HG02763 (cell line): ENCODE data around the gene ARMC10.
"Not testable (repeated sequence)": the region's sequence is repeated elsewhere in the genome, so short reads cannot be mapped to it uniquely, and the experiment has no call there.

Experiments used
- ATAC-seq: cut with Tn5 transposase; IDR thresholded peaks from one replicate; pipeline ENCODE4 v1.9.1; 2021; ENCODE audit warnings: mild to moderate bottlenecking, moderate library complexity; ENCODE audit not compliant: unreplicated experiment

The ARMC10 gene

DNA sequence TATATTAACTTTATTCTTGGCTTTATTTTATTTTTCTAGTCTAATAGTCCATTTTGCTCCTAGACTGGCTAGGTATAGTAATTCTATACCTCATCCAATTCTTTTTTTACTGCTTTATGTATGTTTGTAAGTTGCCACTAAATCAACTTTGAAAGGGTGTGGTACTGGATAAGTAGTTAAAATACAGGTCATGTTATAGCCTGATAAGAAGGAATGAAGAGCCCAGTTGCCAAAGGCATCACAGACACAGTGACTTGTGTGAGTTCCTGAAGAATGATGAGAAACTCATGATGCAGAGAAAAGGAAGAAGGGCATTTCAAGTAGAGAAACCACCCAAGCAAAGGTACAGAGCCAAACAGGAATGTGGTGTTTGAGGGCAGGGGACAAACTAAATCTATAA lies 46.7 kb downstream of the ARMC10 start:
- no peak for ATAC-seq

- ATAC-seq: no peak
Measured at GRCh38 chr7:103123529-103123928, 48.6 kb downstream of the ARMC10 start.

- ATAC-seq: no peak
Measured at GRCh38 chr7:103124429-103124979, 49.6 kb downstream of the ARMC10 start.

DNA sequence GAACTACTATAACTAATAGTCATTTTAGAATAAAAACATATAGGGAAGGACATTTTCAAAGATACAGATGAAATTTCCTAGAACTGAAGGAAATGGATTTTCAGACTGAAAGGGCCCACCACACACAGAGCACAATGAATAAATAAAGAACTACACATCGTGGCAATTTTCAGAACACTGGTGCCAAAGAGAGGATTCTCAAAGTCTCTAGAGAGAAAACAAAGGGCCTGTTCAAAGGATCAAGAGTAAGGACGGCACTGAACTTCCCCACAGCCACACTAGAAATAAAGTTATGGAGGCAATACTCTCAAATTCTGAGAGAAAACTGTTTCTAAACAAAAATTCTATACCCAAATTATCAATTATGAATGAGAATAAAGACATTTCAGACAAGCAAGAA lies 52.1 kb downstream of the ARMC10 start:
- ATAC-seq: no peak

DNA sequence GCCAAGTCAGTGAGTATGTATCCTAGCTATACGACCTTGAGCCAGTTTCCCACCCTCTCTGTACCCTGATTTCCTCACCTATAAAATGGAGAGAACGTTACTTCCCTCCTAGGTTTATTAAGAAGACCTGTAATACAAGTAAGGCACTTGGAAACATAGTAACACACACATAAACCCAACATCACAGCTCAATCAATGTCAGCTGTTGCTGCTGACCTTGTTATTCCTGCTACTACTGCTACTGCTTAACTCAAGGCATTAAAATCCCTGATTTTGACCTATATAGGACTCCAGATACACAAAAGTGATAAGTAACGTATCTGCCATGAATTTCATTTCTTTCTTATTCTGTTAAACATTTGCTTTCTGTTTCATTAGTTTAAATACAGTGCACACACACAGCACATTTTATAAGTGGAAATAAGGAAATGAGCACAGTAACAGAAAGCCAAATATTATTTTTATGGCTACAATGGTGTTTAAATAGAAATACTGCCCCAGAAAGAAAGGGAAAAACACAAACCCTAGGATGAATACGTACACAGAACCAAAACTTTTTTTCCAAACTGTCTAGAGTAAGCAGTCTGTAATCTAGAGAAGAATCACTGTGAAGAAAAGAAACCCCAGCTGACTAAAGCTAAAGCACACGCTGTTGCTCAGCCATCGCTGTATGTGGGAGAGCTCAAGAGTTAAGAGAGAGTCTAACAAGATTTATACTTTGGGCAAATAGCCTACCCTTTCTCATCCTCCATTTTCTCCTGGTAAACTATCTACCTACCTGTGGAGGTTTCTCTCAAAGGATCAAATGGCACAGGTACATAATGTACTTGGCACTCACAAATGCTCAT lies 55.0 kb downstream of the ARMC10 start:
- ATAC-seq: no peak

- no peak for ATAC-seq
Measured at GRCh38 chr7:103130901-103131624, 56.1 kb downstream of the ARMC10 start.

DNA sequence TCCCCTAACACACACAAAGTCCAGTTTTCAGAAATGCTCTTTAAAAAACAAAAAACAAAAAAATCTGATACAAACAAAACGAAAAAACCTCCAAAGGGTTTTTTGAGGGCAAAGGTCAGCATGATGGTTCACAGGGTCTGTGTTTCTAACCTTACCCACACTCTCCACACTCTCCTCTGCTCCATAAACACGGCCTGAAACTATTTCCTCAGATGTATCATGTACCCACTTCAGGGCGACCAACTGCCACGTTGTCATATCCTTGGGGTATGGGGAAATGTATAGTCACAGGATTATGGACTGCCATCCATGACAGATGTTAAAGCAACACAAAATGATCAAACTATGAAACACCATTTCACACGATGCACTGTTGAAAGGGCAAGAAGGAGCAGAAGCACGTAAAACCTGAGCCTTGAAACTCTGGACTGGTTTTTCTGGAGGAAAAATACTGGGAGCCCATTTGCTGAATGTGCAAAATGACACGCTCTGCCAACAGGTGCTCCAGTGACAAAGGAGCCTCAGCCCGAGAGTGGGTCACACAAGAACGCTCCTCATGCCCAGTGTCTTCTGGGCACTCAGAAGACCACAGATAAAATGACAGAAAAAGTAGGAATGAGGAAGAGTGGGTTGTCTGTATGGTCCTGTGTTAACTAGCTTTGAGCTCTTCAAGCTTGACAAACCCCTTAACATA lies 58.2 kb downstream of the ARMC10 start:
- ATAC-seq: no peak

DNA sequence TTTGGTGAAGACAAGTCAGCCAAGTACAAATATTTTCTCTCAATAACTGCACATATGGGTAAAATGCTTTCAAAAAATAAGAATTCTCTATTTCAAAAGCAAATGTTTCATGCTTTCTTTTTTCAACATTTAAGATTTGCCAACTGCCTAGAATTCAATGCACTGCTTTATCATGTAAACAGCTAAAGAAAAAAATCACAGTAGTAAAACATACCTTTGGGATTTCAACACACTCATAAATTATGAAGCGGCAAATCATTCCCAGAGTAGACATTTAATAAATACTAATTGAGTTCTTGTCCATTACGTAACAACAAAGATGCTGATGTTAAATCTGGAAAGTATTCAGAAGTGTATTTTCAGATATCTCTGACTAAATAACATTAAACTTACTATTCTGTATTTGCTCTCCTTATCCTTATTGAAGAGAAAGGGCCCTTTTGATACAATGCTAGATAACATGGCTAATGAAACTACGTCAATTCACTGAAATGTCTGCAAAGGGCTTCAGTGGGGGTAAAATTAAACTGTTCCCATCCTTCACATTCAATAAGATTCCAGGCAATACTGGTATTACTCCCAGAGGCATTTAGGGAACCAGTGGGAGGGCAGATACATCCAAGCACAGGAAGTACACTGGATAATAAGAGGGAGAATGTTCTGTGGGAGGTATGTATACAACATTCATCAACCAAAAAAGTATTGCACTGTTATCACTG lies 60.1 kb downstream of the ARMC10 start:
- no peak for ATAC-seq

DNA sequence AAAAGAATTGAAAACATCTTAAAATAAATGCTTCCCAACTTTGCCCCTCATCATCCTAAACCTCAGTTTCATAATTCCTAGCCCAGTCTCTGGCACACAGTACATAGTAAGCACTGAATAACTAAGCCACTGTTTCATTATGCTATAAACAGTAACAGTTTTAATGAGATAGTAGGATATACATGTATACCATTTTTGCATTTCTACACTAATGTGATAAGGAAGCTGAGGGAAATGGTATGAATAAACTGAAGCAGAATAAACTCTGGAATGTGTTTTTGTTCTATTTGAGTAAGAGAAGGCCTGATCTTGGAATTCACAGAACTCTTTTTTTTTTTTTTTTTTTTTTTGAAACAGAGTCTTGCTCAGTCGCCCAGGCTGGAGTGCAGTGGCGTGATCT lies 65.1 kb downstream of the ARMC10 start:
- no peak for ATAC-seq

GRCh38 chr7:103140685-103141084 lies 65.7 kb downstream of the ARMC10 start:
- ATAC-seq: no peak

- ATAC-seq: no peak
Measured at GRCh38 chr7:103141753-103142404, 66.9 kb downstream of the ARMC10 start.

DNA sequence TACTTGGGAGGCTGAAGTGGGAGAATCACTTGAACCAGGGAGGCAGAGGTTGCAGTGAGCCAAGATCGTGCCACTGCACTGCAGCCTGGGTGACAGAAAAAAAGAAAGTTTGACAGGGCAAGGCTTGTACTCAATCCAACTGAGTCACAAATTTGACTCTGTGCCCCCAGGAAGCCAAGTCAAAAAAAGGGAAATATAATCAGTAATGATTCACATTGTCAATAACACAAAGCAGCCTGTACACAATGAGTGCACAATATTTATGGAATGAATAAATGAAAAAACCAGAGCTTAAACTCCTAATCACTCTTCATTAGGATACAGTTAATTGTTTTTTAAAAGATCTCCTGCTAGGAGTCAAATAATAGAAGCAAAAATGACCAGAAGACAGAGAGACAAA lies 67.6 kb downstream of the ARMC10 start:
- no peak for ATAC-seq

GRCh38 chr7:103143868-103144267 lies 68.9 kb downstream of the ARMC10 start:
- ATAC-seq: no peak

DNA sequence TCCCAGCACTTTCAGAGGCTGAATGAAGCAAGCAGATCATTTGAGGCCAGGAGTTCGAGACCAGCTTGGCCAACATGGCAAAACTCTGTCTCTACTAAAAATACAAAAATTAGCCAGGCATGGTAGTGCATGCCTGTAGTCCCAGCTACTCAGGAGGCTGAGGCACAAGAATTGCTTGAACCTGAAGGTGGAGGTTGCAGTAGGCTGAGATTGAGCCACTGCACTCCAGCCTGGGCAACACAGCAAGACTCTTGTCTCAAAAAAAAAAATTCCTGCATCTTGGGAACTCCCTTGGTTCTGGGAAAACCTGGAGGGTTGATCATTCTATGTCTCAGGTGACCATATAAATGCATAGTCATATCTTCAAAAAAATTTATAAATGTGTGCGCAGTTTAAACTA lies 69.8 kb downstream of the ARMC10 start:
- not testable (repeated sequence) for ATAC-seq

DNA sequence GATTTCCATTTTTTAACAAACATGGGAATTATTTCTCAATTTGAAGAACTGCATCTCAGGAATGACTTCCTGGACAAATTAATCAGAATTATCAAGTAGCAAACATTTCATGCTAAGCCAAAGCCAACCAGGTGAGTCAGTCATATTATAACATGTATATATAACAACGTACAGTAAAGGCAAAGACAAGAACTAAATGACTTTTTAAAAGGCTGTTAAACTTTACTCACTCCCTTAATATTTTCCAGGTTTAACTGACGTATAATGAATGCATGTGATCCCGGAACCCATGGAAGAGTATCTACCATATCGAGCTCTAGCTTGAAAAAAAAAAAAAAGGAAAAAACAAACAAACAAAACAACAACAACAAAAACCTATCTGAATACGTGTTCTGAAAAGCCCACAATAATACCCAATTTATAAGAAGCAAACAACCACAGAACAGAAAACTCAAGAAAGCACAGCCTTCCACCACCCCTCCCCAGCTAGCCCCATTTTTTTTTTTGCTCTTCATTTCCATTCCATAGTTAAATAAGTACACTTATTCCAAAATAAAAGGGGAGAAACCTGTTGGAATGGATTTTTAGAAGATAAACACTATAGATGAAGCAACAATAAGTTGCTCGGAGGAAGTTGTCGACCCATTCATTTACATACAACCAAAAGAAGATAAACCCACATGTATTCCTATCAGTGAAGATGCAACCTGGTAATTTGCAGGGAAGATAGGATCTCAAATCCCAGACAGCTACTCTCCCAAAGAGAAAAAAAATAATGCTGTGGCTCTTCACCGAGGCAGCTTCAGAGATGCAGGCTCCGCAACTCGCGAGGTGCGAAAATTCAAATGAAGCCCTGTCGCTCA lies 73.4 kb downstream of the ARMC10 start:
- ATAC-seq: no peak
